Trophoblast cell (in vitro differentiated cells and primary cell): ENCODE results near the gene CCIN.

ENCODE experiments used
- DNase-seq, 2 donors: peaks; one replicate each; pipeline ENCODE4 v3.0.0-alpha.2; 2016
- H2AFZ ChIP-seq: 2 replicates; pipeline ENCODE4 v1.6.1; 2013; ENCODE audit warnings: low read length, moderate library complexity, mild to moderate bottlenecking; ENCODE audit not compliant: insufficient read depth, poor library complexity
- H2AK5ac ChIP-seq: 2 replicates; pipeline ENCODE4 v1.6.1; 2013; ENCODE audit warnings: mild to moderate bottlenecking, low read length
- H2BK120ac ChIP-seq: 2 replicates; pipeline ENCODE4 v1.6.1; 2013; ENCODE audit warnings: low read length, mild to moderate bottlenecking, moderate library complexity; ENCODE audit not compliant: insufficient read depth, poor library complexity
- H2BK12ac ChIP-seq: 2 replicates; pipeline ENCODE4 v1.6.1; 2013; ENCODE audit warnings: mild to moderate bottlenecking, low read length, moderate library complexity
- H2BK5ac ChIP-seq: 2 replicates; pipeline ENCODE4 v1.6.1; 2013; ENCODE audit warnings: low read length, low read depth, moderate library complexity, mild to moderate bottlenecking; ENCODE audit not compliant: poor library complexity
- H3K14ac ChIP-seq: 2 replicates; pipeline ENCODE4 v1.6.1; 2013; ENCODE audit warnings: mild to moderate bottlenecking, low read length
- H3K18ac ChIP-seq: 2 replicates; pipeline ENCODE4 v1.6.1; 2013; ENCODE audit warnings: mild to moderate bottlenecking, low read length
- H3K23ac ChIP-seq: 2 replicates; pipeline ENCODE4 v1.6.1; 2013; ENCODE audit warnings: low read length
- H3K27ac ChIP-seq: 2 replicates; pipeline ENCODE4 v1.5.1; 2013; ENCODE audit warnings: low read depth, mild to moderate bottlenecking, inconsistent platforms, low read length, moderate library complexity
- H3K27me3 ChIP-seq: 2 replicates; pipeline ENCODE4 v1.6.1; 2013; ENCODE audit warnings: inconsistent platforms, mild to moderate bottlenecking, low read length, moderate library complexity; ENCODE audit not compliant: insufficient read depth
- H3K36me3 ChIP-seq, 2 experiments: 1 replicate in 1 of 2; 2 replicates in 1 of 2; pipeline ENCODE4 v1.6.1; 2013; ENCODE audit warnings: low read length in 2 of 2, mild to moderate bottlenecking in 2 of 2, moderate library complexity in 1 of 2; ENCODE audit not compliant: insufficient read depth in 2 of 2, control insufficient read depth in 1 of 2
- H3K4ac ChIP-seq: 2 replicates; pipeline ENCODE4 v1.6.1; 2013; ENCODE audit warnings: low read depth, mild to moderate bottlenecking, low read length, moderate library complexity
- H3K4me1 ChIP-seq, 2 experiments: 1 replicate in 1 of 2; 2 replicates in 1 of 2; pipeline ENCODE4 v1.6.1; 2013; ENCODE audit warnings: low read length in 2 of 2, mild to moderate bottlenecking in 2 of 2, moderate library complexity in 1 of 2; ENCODE audit not compliant: insufficient read depth in 2 of 2, control insufficient read depth in 1 of 2
- H3K4me2 ChIP-seq: 2 replicates; pipeline ENCODE4 v1.6.1; 2013; ENCODE audit warnings: inconsistent platforms, mild to moderate bottlenecking, low read length, moderate library complexity
- H3K4me3 ChIP-seq: 2 replicates; pipeline ENCODE4 v1.5.1; 2013; ENCODE audit warnings: mild to moderate bottlenecking, low read depth, low read length, inconsistent platforms
- H3K79me1 ChIP-seq: one replicate; pipeline ENCODE4 v1.6.1; 2013; ENCODE audit warnings: low read length
- H3K79me2 ChIP-seq: 2 replicates; pipeline ENCODE4 v1.6.1; 2013; ENCODE audit warnings: low read length, mild to moderate bottlenecking; ENCODE audit not compliant: control insufficient read depth, insufficient read depth, poor library complexity
- H3K9ac ChIP-seq: 2 replicates; pipeline ENCODE4 v1.6.1; 2013; ENCODE audit warnings: mild to moderate bottlenecking, low read length
- H3K9me3 ChIP-seq: 2 replicates; pipeline ENCODE4 v1.6.1; 2013; ENCODE audit warnings: low read depth, mild to moderate bottlenecking, control low read depth, inconsistent platforms, low read length; ENCODE audit not compliant: insufficient read depth
- H4K12ac ChIP-seq: 2 replicates; pipeline ENCODE4 v1.6.1; 2013; ENCODE audit warnings: low read depth, mild to moderate bottlenecking, low read length, moderate library complexity
- H4K8ac ChIP-seq: 2 replicates; pipeline ENCODE4 v1.6.1; 2013; ENCODE audit warnings: low read depth, mild to moderate bottlenecking, low read length, moderate library complexity
- H4K91ac ChIP-seq: one replicate; pipeline ENCODE4 v1.6.1; 2013; ENCODE audit warnings: low read depth, mild to moderate bottlenecking, low read length, moderate library complexity
- WGBS: extraction: QIAGEN DNeasy Blood & Tissue Kit; methylation state at CpG from one replicate; pipeline ENCODE4 v1.1.7; 2013; ENCODE audit warnings: missing lambda C conversion rate; ENCODE audit not compliant: insufficient read length, insufficient coverage; ENCODE audit errors: extremely low coverage; 5-methylcytosine and 5-hydroxymethylcytosine counted together

CCIN gene

DNA sequence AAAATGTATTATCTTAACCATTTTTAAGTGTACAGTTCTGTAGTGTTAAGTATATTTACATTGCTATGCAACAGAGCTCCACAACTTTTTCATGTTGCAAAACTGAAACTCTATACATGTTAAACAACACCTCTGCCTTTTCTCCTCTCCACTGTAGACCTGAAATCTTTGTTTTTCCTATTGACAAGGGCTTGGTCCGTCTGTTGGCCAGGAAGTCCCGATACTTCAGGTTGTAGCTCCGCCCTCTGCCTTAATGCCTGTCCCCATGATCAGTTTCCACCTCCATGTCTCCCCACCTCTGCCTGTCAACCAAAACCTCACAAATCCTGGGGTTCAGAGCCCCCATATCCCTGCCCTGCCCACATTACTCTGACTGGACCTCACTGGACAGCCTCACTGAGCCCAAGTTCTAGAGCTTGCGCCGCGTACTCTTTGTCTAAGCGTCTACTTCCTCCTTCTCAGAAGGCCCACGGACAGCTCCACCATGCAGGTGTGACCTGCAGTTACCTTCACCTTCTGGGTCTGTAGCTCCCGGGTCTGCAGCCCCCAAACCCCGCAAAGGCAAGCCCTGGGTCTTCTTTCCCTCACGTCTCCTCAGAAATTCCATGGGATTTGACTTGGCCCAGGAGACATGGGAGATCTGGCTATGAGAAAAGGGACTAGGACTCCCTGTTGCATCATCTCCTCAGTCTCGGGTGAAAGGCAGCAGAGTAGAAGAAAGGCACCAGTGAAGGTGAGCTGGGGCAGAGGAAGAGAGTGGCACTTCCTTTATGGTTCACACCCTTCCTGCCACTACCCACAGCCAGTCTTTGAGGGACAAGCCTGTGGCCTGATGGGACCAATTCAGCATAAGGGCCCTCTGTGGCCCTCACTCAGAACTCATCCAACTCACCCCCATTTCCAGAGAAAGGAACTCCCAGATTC, 24.6 kb upstream of the CCIN start:
- H3K79me2 ChIP-seq = no peaks in the 10 kb centered on the region
- no peak overlapping the region for H2AFZ ChIP-seq
- no peak overlapping the region for H2AK5ac ChIP-seq
- no peak overlapping the region for H3K4ac ChIP-seq
- DNase-seq = no peak
- H3K27ac ChIP-seq = no peak overlapping the region
- H3K4me2 ChIP-seq = no peak overlapping the region
- no peak overlapping the region for H3K9ac ChIP-seq
- no peak overlapping the region for H2BK5ac ChIP-seq
- H3K27me3 ChIP-seq = peaks cover 2% of the 10 kb centered on the region
- no peak overlapping the region for H4K8ac ChIP-seq
- H2BK120ac ChIP-seq = no peak overlapping the region
- H3K14ac ChIP-seq = no peak overlapping the region
- H3K23ac ChIP-seq = no peak overlapping the region
- no peak overlapping the region for H2BK12ac ChIP-seq
- H4K91ac ChIP-seq = no peak overlapping the region
- peaks cover 9 to 28% of the 10 kb centered on the region in 2 experiments for H3K36me3 ChIP-seq
- peaks cover 0 to 3% of the 10 kb centered on the region in 2 experiments for H3K4me1 ChIP-seq
- H3K79me1 ChIP-seq = no peaks in the 10 kb centered on the region
- no peak overlapping the region for H4K12ac ChIP-seq
- no peak overlapping the region for H3K4me3 ChIP-seq
- no CpG with 5 or more reads among the region's 12 CpGs for WGBS
- H3K18ac ChIP-seq = no peak overlapping the region
- H3K9me3 ChIP-seq = peaks cover 8% of the 10 kb centered on the region

DNA sequence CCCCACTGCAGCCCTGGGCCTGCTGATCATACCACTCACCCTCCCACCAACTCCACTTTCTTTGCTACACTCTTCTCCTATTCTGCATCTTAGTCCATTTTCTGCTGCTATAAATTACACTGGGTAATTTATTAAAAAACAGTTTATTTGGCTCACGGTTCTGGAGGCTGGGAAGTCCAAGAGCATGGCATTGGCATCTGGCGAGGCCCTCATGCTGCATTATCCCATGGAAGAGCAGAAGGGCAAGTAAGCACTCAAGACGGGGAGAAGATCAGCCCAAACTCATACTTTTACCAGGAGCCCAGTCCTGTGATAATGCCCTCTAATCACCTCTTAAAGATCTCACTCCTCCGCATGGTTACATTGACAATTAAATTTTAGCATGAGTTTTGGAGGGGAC, 23.2 kb upstream of the CCIN start:
- H2AFZ ChIP-seq = no peak overlapping the region
- no peak overlapping the region for H2BK120ac ChIP-seq
- H3K23ac ChIP-seq = no peak overlapping the region
- no peaks in the 10 kb centered on the region for H3K27me3 ChIP-seq
- peaks cover 8% of the 10 kb centered on the region for H3K9me3 ChIP-seq
- H3K14ac ChIP-seq = no peak overlapping the region
- H3K4me3 ChIP-seq = no peak overlapping the region
- H3K79me2 ChIP-seq = no peaks in the 10 kb centered on the region
- H3K4me1 ChIP-seq = peaks cover 0 to 3% of the 10 kb centered on the region in 2 experiments
- no CpG with 5 or more reads among the region's 4 CpGs for WGBS
- H4K8ac ChIP-seq = no peak overlapping the region
- H3K36me3 ChIP-seq = peaks cover 9 to 32% of the 10 kb centered on the region in 2 experiments
- H2BK5ac ChIP-seq = no peak overlapping the region
- H4K91ac ChIP-seq = no peak overlapping the region
- no peak overlapping the region for H3K27ac ChIP-seq
- no peak overlapping the region for H2AK5ac ChIP-seq
- H3K4me2 ChIP-seq = no peak overlapping the region
- no peak overlapping the region for H4K12ac ChIP-seq
- DNase-seq = no peak
- no peak overlapping the region for H3K4ac ChIP-seq
- no peak overlapping the region for H2BK12ac ChIP-seq
- H3K18ac ChIP-seq = no peak overlapping the region
- H3K9ac ChIP-seq = no peak overlapping the region
- H3K79me1 ChIP-seq = no peaks in the 10 kb centered on the region

DNA sequence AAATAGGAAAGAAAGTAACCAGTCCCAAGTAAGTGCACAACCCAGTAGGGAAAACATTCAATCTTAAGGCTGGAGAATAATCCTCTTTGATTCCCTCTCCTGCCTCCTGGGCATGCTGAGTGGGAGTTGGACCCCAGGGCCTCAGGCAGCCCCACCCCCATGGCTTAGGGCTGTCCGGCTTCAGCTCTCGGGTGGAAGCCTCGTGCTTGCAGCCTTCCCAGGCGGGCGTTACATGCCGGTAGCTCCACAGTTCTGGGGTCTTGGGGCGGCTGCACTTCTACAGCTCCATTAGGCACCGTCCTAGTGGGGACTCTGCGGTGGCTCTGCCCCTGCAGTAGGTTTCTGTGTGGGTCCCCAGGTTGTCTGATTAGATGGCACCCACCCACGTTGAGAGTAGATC, 22.5 kb upstream of the CCIN start:
- H3K4ac ChIP-seq = no peak overlapping the region
- H3K4me3 ChIP-seq = no peak overlapping the region
- H3K9me3 ChIP-seq = peaks cover 8% of the 10 kb centered on the region
- no peak overlapping the region for H3K4me2 ChIP-seq
- WGBS = no CpG with 5 or more reads among the region's 10 CpGs
- no peak overlapping the region for H2BK12ac ChIP-seq
- no peak overlapping the region for H3K18ac ChIP-seq
- no peak for DNase-seq
- no peak overlapping the region for H2BK5ac ChIP-seq
- H3K79me1 ChIP-seq = no peaks in the 10 kb centered on the region
- no peak overlapping the region for H3K23ac ChIP-seq
- no peak overlapping the region for H3K9ac ChIP-seq
- H4K12ac ChIP-seq = no peak overlapping the region
- no peak overlapping the region for H2AFZ ChIP-seq
- peaks cover 9 to 32% of the 10 kb centered on the region in 2 experiments for H3K36me3 ChIP-seq
- no peaks in the 10 kb centered on the region for H3K79me2 ChIP-seq
- peaks cover 0 to 3% of the 10 kb centered on the region in 2 experiments for H3K4me1 ChIP-seq
- H4K8ac ChIP-seq = no peak overlapping the region
- H3K14ac ChIP-seq = no peak overlapping the region
- H3K27me3 ChIP-seq = no peaks in the 10 kb centered on the region
- no peak overlapping the region for H2BK120ac ChIP-seq
- H4K91ac ChIP-seq = no peak overlapping the region
- no peak overlapping the region for H3K27ac ChIP-seq
- H2AK5ac ChIP-seq = no peak overlapping the region

DNA sequence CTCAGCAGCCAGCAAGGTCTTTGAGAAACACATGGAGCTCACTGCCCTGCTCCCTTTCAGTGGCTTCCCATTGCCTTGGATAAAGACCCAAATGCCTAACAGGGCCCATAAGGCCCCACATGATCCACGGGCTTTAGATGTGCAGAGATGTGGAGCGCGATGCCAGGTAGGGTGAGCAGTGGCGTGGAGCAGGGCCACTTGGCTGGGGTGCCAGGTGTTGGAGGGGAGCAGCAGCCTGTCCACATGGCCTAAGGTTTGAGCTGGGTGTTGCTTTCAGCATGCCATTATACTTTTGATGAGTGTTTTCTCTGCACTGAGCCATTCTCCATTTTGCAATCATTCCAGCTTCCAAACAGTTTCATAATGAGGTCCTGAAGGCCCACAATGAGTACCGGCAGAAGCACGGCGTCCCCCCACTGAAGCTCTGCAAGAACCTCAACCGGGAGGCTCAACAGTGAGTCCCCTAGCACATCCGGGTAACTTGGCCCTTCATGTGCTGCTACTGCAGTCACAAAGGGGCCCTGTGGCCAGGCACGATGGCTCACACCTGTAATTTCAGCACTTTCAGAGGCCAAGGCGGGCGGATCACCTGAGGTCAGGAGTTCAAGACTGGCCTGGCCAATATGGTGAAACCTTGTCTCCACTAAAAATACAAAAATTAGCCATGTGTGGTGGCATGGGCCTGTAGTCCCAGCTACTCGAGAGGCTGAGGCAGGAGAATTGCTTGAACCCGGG, 21.6 kb upstream of the CCIN start:
- Histone ChIP-seq H3K4ac (no peak overlapping the region), H3K79me2 (no peaks in the 10 kb centered on the region), H2BK12ac (no peak overlapping the region), H2AFZ (no peak overlapping the region), H3K18ac (no peak overlapping the region), H4K12ac (no peak overlapping the region), H3K27ac (no peak overlapping the region), H3K4me3 (peak overlapping the region; percentile 23), H2BK5ac (no peak overlapping the region), H3K4me2 (no peak overlapping the region), H2BK120ac (no peak overlapping the region), H3K14ac (no peak overlapping the region), H4K8ac (no peak overlapping the region), H3K23ac (no peak overlapping the region), H3K79me1 (no peaks in the 10 kb centered on the region), H3K9me3 (peaks cover 8% of the 10 kb centered on the region), H3K36me3 (peaks cover 9 to 30% of the 10 kb centered on the region in 2 experiments), H3K4me1 (peaks cover 2 to 3% of the 10 kb centered on the region in 2 experiments), H4K91ac (no peak overlapping the region), H2AK5ac (no peak overlapping the region), H3K9ac (no peak overlapping the region), H3K27me3 (no peaks in the 10 kb centered on the region)
- no peak for DNase-seq
- no CpG with 5 or more reads among the region's 14 CpGs for WGBS
